ENCODE data around the gene PCDHA8. TPM values are rescaled to one million over a fixed set of nuclear protein-coding genes. Genes with fewer than 3 reads are reported as not detected.
"Not testable (repeated sequence)": the region's sequence is repeated elsewhere in the genome, so short reads cannot be mapped to it uniquely, and the experiment has no call there.

Gene PCDHA8
- total and polyA plus RNA-seq, 2 of the 8 experiments (the other 6 are each of a cell fraction or from before 2014, with no cell fraction given): 0.14 to 0.52 TPM

DNA sequence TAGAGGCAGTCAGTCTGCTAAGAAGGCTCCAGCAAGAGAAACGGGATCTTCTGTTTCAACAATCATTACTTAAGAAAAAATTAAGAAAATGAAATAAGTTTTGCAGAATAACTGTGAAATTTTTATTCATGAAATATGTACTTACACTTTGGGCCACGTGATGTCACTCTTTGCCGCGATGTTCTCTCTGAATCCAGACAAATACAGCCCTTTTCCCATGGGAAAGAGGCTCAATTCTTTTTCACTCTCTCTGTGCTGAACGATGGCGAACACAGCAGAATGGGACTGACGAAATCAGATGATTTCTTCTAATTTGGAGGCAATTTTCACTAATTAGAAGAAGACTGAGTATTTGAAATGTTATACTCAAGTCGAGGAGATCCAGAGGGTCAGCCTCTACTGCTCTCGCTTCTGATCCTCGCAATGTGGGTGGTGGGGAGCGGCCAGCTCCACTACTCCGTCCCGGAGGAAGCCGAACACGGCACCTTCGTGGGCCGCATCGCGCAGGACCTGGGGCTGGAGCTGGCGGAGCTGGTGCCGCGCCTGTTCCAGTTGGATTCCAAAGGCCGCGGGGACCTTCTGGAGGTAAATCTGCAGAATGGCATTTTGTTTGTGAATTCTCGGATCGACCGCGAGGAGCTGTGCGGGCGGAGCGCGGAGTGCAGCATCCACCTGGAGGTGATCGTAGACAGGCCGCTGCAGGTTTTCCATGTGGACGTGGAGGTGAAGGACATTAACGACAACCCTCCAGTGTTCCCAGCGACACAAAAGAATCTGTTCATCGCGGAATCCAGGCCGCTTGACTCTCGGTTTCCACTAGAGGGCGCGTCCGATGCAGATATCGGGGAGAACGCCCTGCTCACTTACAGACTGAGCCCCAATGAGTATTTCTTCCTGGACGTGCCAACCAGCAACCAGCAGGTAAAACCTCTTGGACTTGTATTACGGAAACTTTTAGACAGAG is 7.4 kb downstream of the PCDHA8 start, which contains the start of gene PCDHA9:
PCDHA9 (plus strand) TSS at position 244 of the 964 bp plus-strand sequence; CDS start at position 358, 114 bp downstream.
- H2BK15ac ChIP-seq (ENCODE audit: low read length); H3K27me3 ChIP-seq (replicated peaks in 1 of 4; ENCODE audit: control insufficient read depth in 3 of 4, extremely low read depth in 1 of 4, insufficient read depth in 3 of 4, low read length in 3 of 4); H4K91ac ChIP-seq (replicated peaks; ENCODE audit: insufficient read length, low read length); H3K18ac ChIP-seq (ENCODE audit: extremely low read depth, low read length); H2AFZ ChIP-seq (ENCODE audit: low read length); H3K56ac ChIP-seq (replicated peaks; ENCODE audit: insufficient read length, low read depth, low read length); DNase-seq (ENCODE audit: low read depth in 1 of 2, low spot score in 2 of 2); H3K4me1 ChIP-seq (replicated peaks in 1 of 4; ENCODE audit: control insufficient read depth in 3 of 4, insufficient read depth in 4 of 4, low read length in 3 of 4); H3K9me3 ChIP-seq (ENCODE audit: insufficient read depth in 2 of 2, low read depth in 1 of 2, low read length in 1 of 2); H3K23ac ChIP-seq (ENCODE audit: insufficient read length); POLR2A ChIA-PET (ENCODE audit: partially characterized antibody); H3K79me2 ChIP-seq (ENCODE audit: control insufficient read depth in 1 of 2, insufficient read depth in 2 of 2, low read length in 2 of 2); H2BK20ac ChIP-seq (ENCODE audit: low read length); H4K5ac ChIP-seq (ENCODE audit: insufficient read length, low read depth, low read length); H3K9ac ChIP-seq (replicated peaks in 1 of 4; ENCODE audit: extremely low read depth in 1 of 4, low read depth in 3 of 4, low read length in 3 of 4); H3K79me1 ChIP-seq (ENCODE audit: low read depth, low read length); H3K23me2 ChIP-seq (ENCODE audit: low read depth, low read length); H3K14ac ChIP-seq (ENCODE audit: insufficient read length); H3K27ac ChIP-seq (ENCODE audit: low read depth, low read length); H3K4ac ChIP-seq (replicated peaks; ENCODE audit: insufficient read length, low read depth, low read length); H2AK5ac ChIP-seq (ENCODE audit: low read depth, low read length); H2BK5ac ChIP-seq (ENCODE audit: low read depth, low read length); H4K20me1 ChIP-seq (replicated peaks in 1 of 2; ENCODE audit: control insufficient read depth in 1 of 2, insufficient read depth in 2 of 2, low read length in 2 of 2); H2BK12ac ChIP-seq (ENCODE audit: low read depth, low read length); H2BK120ac ChIP-seq (replicated peaks; ENCODE audit: low read depth, low read length): not testable (repeated sequence)
- H3K4me3 ChIP-seq (ENCODE audit: extremely low read depth in 1 of 4, insufficient read depth in 2 of 4, low read depth in 3 of 4, low read length in 4 of 4): peak within 1 kb of the TSS in 2 of 4 experiments; percentile 26 to 41; a peak in 2 of 8 replicates
- 89% methylated on average over 21 of the region's 48 CpGs; no CpG with 5 or more reads in 1 of the 2 experiments for WGBS, 2 experiments (ENCODE audit: extremely low coverage in 1 of 2, insufficient coverage in 1 of 2, insufficient read length in 1 of 2, insufficient replicate concordance in 2 of 2, low coverage in 1 of 2, low lambda C conversion rate in 2 of 2, missing lambda C conversion rate in 1 of 2)
- FAIRE-seq: peak; percentile 86
- H3K4me2 ChIP-seq (ENCODE audit: insufficient read depth in 1 of 2, low read depth in 2 of 2, low read length in 2 of 2): peak within 1 kb of the TSS in 1 of 2 experiments; percentile 41; a peak in 2 of 4 replicates
- CTCF ChIA-PET (ENCODE audit: partially characterized antibody): interaction anchor here (0.6 to 1.5 kb wide), 4 partner anchors 7 to 193 kb away, joined by 3 to 7 read pairs (median 4); partner anchors contain the start of genes PCDHA10 and PCDHA7
- H3K36me3 ChIP-seq (ENCODE audit: control insufficient read depth in 2 of 4, insufficient read depth in 4 of 4, low read length in 3 of 4): peaks cover 0 to 10% (median 0%) of the 10 kb centered on the region in 4 experiments; a peak in 1 of 8 replicates
- peak within 1 kb of the TSS; percentile 92 for H4K8ac ChIP-seq (ENCODE audit: extremely low read depth, insufficient read depth, low read length)
